GM18861 (cell line): ENCODE results near the gene CWC15.
A peak's percentile ranks its signal among the peaks of the same experiment; 100 is the strongest.
"Not testable (repeated sequence)": the region's sequence is repeated elsewhere in the genome, so short reads cannot be mapped to it uniquely, and the experiment has no call there.

Source experiments
- ATAC-seq: cut with Tn5 transposase; IDR thresholded peaks from one replicate; pipeline ENCODE4 v1.9.1; 2021; ENCODE audit not compliant: unreplicated experiment

Gene CWC15

GRCh38 chr11:94956963-94957362 lies 16.4 kb downstream of the CWC15 start:
- no peak for ATAC-seq

- ATAC-seq = no peak
These were observed 18.6 kb downstream of the CWC15 start for GRCh38 chr11:94954753-94955152.

- no peak for ATAC-seq
These were observed 25.2 kb downstream of the CWC15 start for GRCh38 chr11:94948070-94948617.

- no peak for ATAC-seq
These were observed 26.5 kb downstream of the CWC15 start for GRCh38 chr11:94946812-94947211.

- ATAC-seq = no peak
These were observed 32.2 kb downstream of the CWC15 start for GRCh38 chr11:94941131-94941530.

- no peak for ATAC-seq
These were observed 34.0 kb downstream of the CWC15 start for GRCh38 chr11:94939346-94939745.

GRCh38 chr11:94938095-94939055 lies 35.0 kb downstream of the CWC15 start:
- ATAC-seq = no peak

- no peak for ATAC-seq
These were observed 38.5 kb downstream of the CWC15 start for GRCh38 chr11:94934846-94935245.

GRCh38 chr11:94934362-94934761 lies 39.0 kb downstream of the CWC15 start:
- no peak for ATAC-seq

- no peak for ATAC-seq
These were observed 39.9 kb downstream of the CWC15 start for GRCh38 chr11:94933223-94934130.

- ATAC-seq = no peak
These were observed 40.9 kb downstream of the CWC15 start for GRCh38 chr11:94932503-94932902.

- ATAC-seq = not testable (repeated sequence)
These were observed 41.3 kb downstream of the CWC15 start for GRCh38 chr11:94932072-94932471.

- no peak for ATAC-seq
These were observed 45.0 kb downstream of the CWC15 start for GRCh38 chr11:94928117-94928990.

- ATAC-seq = no peak
These were observed 46.6 kb downstream of the CWC15 start for GRCh38 chr11:94926698-94927237.

GRCh38 chr11:94926271-94926625 lies 47.1 kb downstream of the CWC15 start:
- ATAC-seq = no peak

GRCh38 chr11:94925422-94926270 lies 47.7 kb downstream of the CWC15 start:
- peak; percentile 93 for ATAC-seq

- no peak for ATAC-seq
These were observed 48.7 kb downstream of the CWC15 start for GRCh38 chr11:94924612-94925011.

GRCh38 chr11:94924171-94924572 lies 49.2 kb downstream of the CWC15 start:
- no peak for ATAC-seq

GRCh38 chr11:94923004-94923334 lies 50.4 kb downstream of the CWC15 start:
- no peak for ATAC-seq
